HG02623 (cell line): Measurements from ENCODE around the gene SNAPIN.

Experiments
- ATAC-seq: cut with Tn5 transposase; IDR thresholded peaks from one replicate; pipeline ENCODE4 v1.9.1; 2021; ENCODE audit warnings: moderate library complexity; ENCODE audit not compliant: unreplicated experiment

SNAPIN gene

GRCh38 chr1:153699768-153700167, 41.3 kb downstream of the SNAPIN start:
- ATAC-seq = no peak

GRCh38 chr1:153705484-153705883, 47.0 kb downstream of the SNAPIN start:
- no peak for ATAC-seq

GRCh38 chr1:153711026-153711425, 52.5 kb downstream of the SNAPIN start:
- ATAC-seq = no peak
